K562 (cell line): ENCODE data around the gene TUBB4B. TPM values are rescaled to one million over a fixed set of nuclear protein-coding genes. Genes with fewer than 3 reads are reported as not detected.
A peak's percentile ranks its signal among the peaks of the same experiment; 100 is the strongest.

ENCODE experiments used
- ATAC-seq: fragments of 200-7000 bp; cut with Tn5 transposase; 3 replicates; pipeline ENCODE4 v1.9.1; 2020; ENCODE audit warnings: moderate library complexity
- BruUV-seq: library from RNA; stranded (reverse); fragments of 400-500 nt; replicated peaks from 2 replicates; lab custom pipeline; 2021; lab: Mats Ljungman, UMichigan
- CTCF ChIA-PET: fragments of 300-600 bp; formaldehyde crosslinking; extraction: SDS; loops from one replicate; lab custom pipeline; 2021; ENCODE audit warnings: low intra/inter-chr PET ratio; lab: Yijun Ruan, JAX
- POLR2A ChIA-PET: fragments of 300-600, 350-650 bp; sonication (Branson Sonifier 250); formaldehyde crosslinking; extraction: SDS; loops from one replicate; lab custom pipeline; 2021; ENCODE audit warnings: antibody characterized with exemption, inconsistent platforms; lab: Yijun Ruan, JAX
- DNase-seq, 4 experiments: peaks; one replicate each; pipeline versions ENCODE4 v3.0.0 to v3.0.0-alpha.2; 2011 to 2018; ENCODE audit warnings: low spot score in 3 of 4, mixed read lengths in 3 of 4; ENCODE audit errors: extremely low read depth in 1 of 4
- FAIRE-seq: peaks from 2 replicates; lab custom pipeline; 2011; peaks lifted over from hg19 to GRCh38; lab: Jason Lieb, UNC
- H2AFZ ChIP-seq: 2 replicates; pipeline ENCODE4 v1.6.0; 2011; ENCODE audit warnings: low read depth, low read length, control low read depth, inconsistent platforms
- H3K27ac ChIP-seq: fragments of 200-600 bp; 3 replicates; pipeline ENCODE4 v1.8.0; 2011; ENCODE audit warnings: low read depth, mild to moderate bottlenecking, control low read depth, inconsistent platforms, low read length, moderate library complexity, mixed read lengths; ENCODE audit errors: extremely low read depth
- H3K27me3 ChIP-seq, 2 experiments: fragments of 300-600 bp in 1 of 2; 2 replicates in 1 of 2; 3 replicates in 1 of 2; pipeline versions ENCODE4 v1.6.0 to v1.8.0; 2011; ENCODE audit warnings: inconsistent platforms in 2 of 2, low read length in 2 of 2, mild to moderate bottlenecking in 1 of 2, mixed read lengths in 1 of 2, moderate library complexity in 1 of 2; ENCODE audit not compliant: control insufficient read depth in 2 of 2, insufficient read depth in 2 of 2
- H3K36me3 ChIP-seq: fragments of 300-600 bp; 3 replicates; pipeline ENCODE4 v1.8.0; 2011; ENCODE audit warnings: mild to moderate bottlenecking, low read length, inconsistent platforms; ENCODE audit not compliant: control insufficient read depth, insufficient read depth
- H3K4me1 ChIP-seq, 2 experiments: fragments of 200-600 bp in 1 of 2; replicated peaks in 1 of 2; 2 replicates in 1 of 2; 3 replicates in 1 of 2; pipeline versions ENCODE4 v1.5.1 to v1.8.0; 2011; ENCODE audit warnings: inconsistent platforms in 2 of 2, low read length in 2 of 2, mild to moderate bottlenecking in 1 of 2, mixed read lengths in 1 of 2, moderate library complexity in 1 of 2; ENCODE audit not compliant: control insufficient read depth in 2 of 2, insufficient read depth in 2 of 2
- H3K4me2 ChIP-seq: 2 replicates; pipeline ENCODE4 v1.6.1; 2011; ENCODE audit warnings: low read length, control low read depth, inconsistent platforms, mixed read lengths; ENCODE audit not compliant: insufficient read depth
- H3K4me3 ChIP-seq: fragments of 200-600 bp; sonication (generic), shearing (Covaris generic); 2 replicates; pipeline ENCODE4 v1.5.1; 2016; ENCODE audit warnings: control low read depth, inconsistent platforms
- H3K79me2 ChIP-seq: fragments of 200-600 bp; 3 replicates; pipeline ENCODE4 v1.8.0; 2011; ENCODE audit warnings: low read length, inconsistent platforms; ENCODE audit not compliant: control insufficient read depth, insufficient read depth
- H3K9ac ChIP-seq, 2 experiments: 2 replicates each; pipeline versions ENCODE4 v1.6.0 to v1.6.1; 2011; ENCODE audit warnings: low read depth in 2 of 2, low read length in 2 of 2, control low read depth in 1 of 2, inconsistent platforms in 1 of 2, mild to moderate bottlenecking in 1 of 2, mixed read lengths in 1 of 2; ENCODE audit not compliant: insufficient read depth in 1 of 2
- H3K9me1 ChIP-seq: one replicate; pipeline ENCODE4 v1.6.0; 2011; ENCODE audit warnings: inconsistent platforms, mild to moderate bottlenecking, low read length, moderate library complexity; ENCODE audit not compliant: control insufficient read depth, insufficient read depth
- H3K9me3 ChIP-seq: replicated peaks from 2 replicates; pipeline ENCODE4 v1.5.1; 2011; ENCODE audit warnings: low read depth, low read length, inconsistent platforms; ENCODE audit not compliant: control insufficient read depth, insufficient read depth
- H4K20me1 ChIP-seq: replicated peaks from 2 replicates; pipeline ENCODE4 v1.6.1; 2011; ENCODE audit warnings: low read length, inconsistent platforms, mixed read lengths; ENCODE audit not compliant: control insufficient read depth, insufficient read depth
- ASH1L ChIP-seq: fragments of 450-650 bp; IDR thresholded peaks from 2 replicates; pipeline ENCODE4 v1.6.1; 2018; ENCODE audit warnings: borderline replicate concordance, mild to moderate bottlenecking, low read depth; ENCODE audit not compliant: partially characterized antibody
- C11orf30 ChIP-seq: fragments of 450-650 bp; IDR thresholded peaks from 2 replicates; pipeline ENCODE4 v1.6.1; 2016; ENCODE audit warnings: low read depth, mild to moderate bottlenecking
- PHB ChIP-seq: fragments of 250-450 bp; sonication (Bioruptor Pico); IDR thresholded peaks from 2 replicates; pipeline ENCODE4 v1.5.0; 2021
- POLR2G ChIP-seq: fragments of 200-400 bp; formaldehyde crosslinking; IDR thresholded peaks from 2 replicates; pipeline ENCODE4 v1.6.1; 2017; ENCODE audit warnings: low read depth, mild to moderate bottlenecking, antibody characterized with exemption, low read length, moderate library complexity
- ZBTB1 ChIP-seq: sonication (generic); formaldehyde crosslinking; IDR thresholded peaks from 2 replicates; pipeline ENCODE4 v1.8.1; 2023; ENCODE audit warnings: missing genetic modification reagents, low read depth, mild to moderate bottlenecking, borderline replicate concordance
- ZNF316 ChIP-seq: fragments of 450-650 bp; IDR thresholded peaks from 2 replicates; pipeline ENCODE4 v1.6.1; 2016
- ZNF668 ChIP-seq: fragments of 250-450 bp; sonication (Bioruptor Pico); IDR thresholded peaks from 2 replicates; pipeline ENCODE4 v1.8.0; 2022; ENCODE audit warnings: mild to moderate bottlenecking, inconsistent platforms
- ZNF785 ChIP-seq: fragments of 250-450 bp; sonication (Bioruptor Pico); IDR thresholded peaks from 2 replicates; pipeline ENCODE4 v1.4.0; 2020; ENCODE audit warnings: mild to moderate bottlenecking
- WGBS: fragments of 100-300 bp; shearing (Covaris generic); methylation state at CpG from one replicate; pipeline ENCODE4 v1.1.6; 2016; ENCODE audit warnings: low coverage, mixed read lengths; ENCODE audit not compliant: insufficient coverage; ENCODE audit errors: missing lambda C conversion rate; 5-methylcytosine and 5-hydroxymethylcytosine counted together
- in situ Hi-C: fragments of 300-500 bp; cut with MboI; formaldehyde crosslinking; loops from 4 replicates; pipeline ENCODE4 v1.15.0; 2018; ENCODE audit warnings: inconsistent platforms, mixed read lengths
- intact Hi-C: fragments of 100-400 bp; cut with micrococcal nuclease; formaldehyde crosslinking; loops from 2 replicates; pipeline ENCODE4 v1.14.2; 2022
- polyA plus RNA-seq, 8 experiments: library from polyadenylated mRNA; depleted of rRNA in 4 of 8; stranded (reverse) in 5 of 8; unstranded in 3 of 8; fragments of >200 nt; fragmentation: Nextera tagmentation in 2 of 8; fragmentation: Illumina TruSeq in 1 of 8; extraction: Ambion mirVana in 2 of 8; extraction: Trizol in 1 of 8; gene quantifications; 2 replicates each; pipeline versions ENCODE4 v1.2.1 to v1.2.3, GENCODE V29; 2011 to 2014; ENCODE audit warnings: inconsistent platforms in 1 of 8, missing spikeins in 1 of 8
- total RNA-seq, 7 experiments: library from RNA; depleted of rRNA in 6 of 7; stranded (reverse); fragments of >200 nt in 6 of 7; fragmentation: Illumina TruSeq in 2 of 7; extraction: Trizol in 2 of 7; gene quantifications; 2 replicates each; pipeline versions ENCODE4 v1.2.1 to v1.2.3, GENCODE V29; 2011 to 2021; ENCODE audit warnings: low replicate concordance in 1 of 7
- TF ChIP-seq, protein P1 (sequence below): sonication (generic); formaldehyde crosslinking; IDR thresholded peaks from 2 replicates; pipeline ENCODE4 v1.8.1; 2023; ENCODE audit warnings: mild to moderate bottlenecking, missing genetic modification reagents
- TF ChIP-seq, protein P2 (sequence below): IDR thresholded peaks from 2 replicates; pipeline ENCODE4 v1.6.1; 2014; ENCODE audit warnings: antibody characterized with exemption
- TF ChIP-seq, protein P3 (sequence below): fragments of 450-650 bp; IDR thresholded peaks from 2 replicates; pipeline ENCODE4 v1.6.1; 2016
- TF ChIP-seq, protein P4 (sequence below): fragments of 250-450 bp; sonication (Bioruptor Pico); IDR thresholded peaks from 2 replicates; pipeline ENCODE4 v1.5.0; 2021; ENCODE audit warnings: mild to moderate bottlenecking, moderate library complexity

The TUBB4B gene
- total and polyA plus RNA-seq, 9 of the 15 experiments (the other 6 are each of a cell fraction or from before 2014, with no cell fraction given): 24.1 to 443 (median 268) TPM

DNA sequence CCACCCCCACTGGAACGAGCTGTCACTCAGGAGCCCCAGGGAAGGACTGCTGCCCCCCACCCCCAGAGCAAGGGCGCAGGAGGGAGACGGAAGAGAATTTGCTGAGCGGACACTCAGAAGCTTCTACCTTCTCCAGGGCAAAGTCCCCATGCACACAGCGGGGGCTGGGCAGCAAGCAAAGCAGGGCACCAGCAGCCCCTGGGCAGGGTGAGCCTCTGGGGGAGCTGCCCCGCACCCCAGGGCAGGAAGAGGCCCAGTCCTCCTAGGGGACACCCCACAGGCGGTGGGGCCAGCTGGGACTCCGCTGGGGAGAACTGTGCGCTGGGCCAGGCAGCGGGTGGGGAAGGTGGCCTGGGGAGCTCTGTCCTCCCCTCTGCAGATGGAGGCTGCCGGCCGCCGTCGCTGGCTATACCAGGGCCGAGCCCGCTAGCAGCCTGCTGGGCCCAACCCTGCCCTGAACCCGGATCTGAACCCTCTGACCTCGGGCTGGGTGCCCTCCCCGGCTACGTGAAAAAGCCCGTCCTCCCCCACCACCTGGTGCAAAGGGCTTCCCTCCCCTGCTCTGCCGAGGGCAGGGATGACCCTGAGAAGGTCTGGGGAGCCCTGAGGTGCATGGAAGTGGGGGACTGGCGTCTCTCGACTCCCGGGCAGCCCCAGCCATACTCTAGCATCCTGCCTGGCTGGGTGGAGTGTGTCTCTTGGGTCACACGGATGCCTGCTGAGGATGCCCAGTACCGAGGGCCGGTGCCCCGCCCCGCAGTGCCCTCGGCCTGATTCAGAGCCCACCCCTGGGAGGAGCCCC, 11.0 kb upstream of the TUBB4B start:
- ChIA-PET CTCF (interaction anchor here (0.5 to 0.7 kb wide), 2 partner anchors 20 to 41 kb away, joined by 3 read pairs; partner anchors contain the start of gene SSNA1), POLR2A (interaction anchor here (0.6 to 1.6 kb wide), 4 partner anchors 11 to 41 kb away, joined by 3 to 9 read pairs (median 3); partner anchors contain the start of gene TUBB4B)
- no peaks in the 10 kb centered on the region for H3K9me3 ChIP-seq
- no peak for DNase-seq
- ATAC-seq: no peak
- H3K27ac ChIP-seq: no peak overlapping the region
- FAIRE-seq: no peak
- WGBS: 64% methylated on average over 27 of the region's 31 CpGs
- H3K36me3 ChIP-seq: no peaks in the 10 kb centered on the region
- H3K9ac ChIP-seq: peak overlapping the region in 1 of 2 experiments; percentile 20; a peak in 1 of 4 replicates
- peaks cover 13 to 100% of the 10 kb centered on the region in 2 experiments for H3K4me1 ChIP-seq
- H3K9me1 ChIP-seq: no peaks in the 10 kb centered on the region
- H3K27me3 ChIP-seq: no peaks in the 10 kb centered on the region
- H3K4me2 ChIP-seq: no peak overlapping the region
- intact Hi-C loops: no loop called here
- no peaks in the 10 kb centered on the region for H3K79me2 ChIP-seq
- in situ Hi-C loops: loop anchor here (5.0 to 25.0 kb wide), 3 partner anchors 43 to 443 kb away; partner anchors contain the start of genes ANAPC2, CCDC183, SSNA1 and TMEM141
- no peak overlapping the region for H3K4me3 ChIP-seq
- no TSS peak for BruUV-seq
- H4K20me1 ChIP-seq: no peaks in the 10 kb centered on the region
- H2AFZ ChIP-seq: no peak overlapping the region
- no peak for TF ChIP-seq ZBTB1
- TF ChIP-seq, protein P1, sequence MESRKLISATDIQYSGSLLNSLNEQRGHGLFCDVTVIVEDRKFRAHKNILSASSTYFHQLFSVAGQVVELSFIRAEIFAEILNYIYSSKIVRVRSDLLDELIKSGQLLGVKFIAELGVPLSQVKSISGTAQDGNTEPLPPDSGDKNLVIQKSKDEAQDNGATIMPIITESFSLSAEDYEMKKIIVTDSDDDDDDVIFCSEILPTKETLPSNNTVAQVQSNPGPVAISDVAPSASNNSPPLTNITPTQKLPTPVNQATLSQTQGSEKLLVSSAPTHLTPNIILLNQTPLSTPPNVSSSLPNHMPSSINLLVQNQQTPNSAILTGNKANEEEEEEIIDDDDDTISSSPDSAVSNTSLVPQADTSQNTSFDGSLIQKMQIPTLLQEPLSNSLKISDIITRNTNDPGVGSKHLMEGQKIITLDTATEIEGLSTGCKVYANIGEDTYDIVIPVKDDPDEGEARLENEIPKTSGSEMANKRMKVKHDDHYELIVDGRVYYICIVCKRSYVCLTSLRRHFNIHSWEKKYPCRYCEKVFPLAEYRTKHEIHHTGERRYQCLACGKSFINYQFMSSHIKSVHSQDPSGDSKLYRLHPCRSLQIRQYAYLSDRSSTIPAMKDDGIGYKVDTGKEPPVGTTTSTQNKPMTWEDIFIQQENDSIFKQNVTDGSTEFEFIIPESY (CRISPR knock-in tag): peak; percentile 89
- no peak for TF ChIP-seq ZNF668
- peak; percentile 47; the same call in 1 of the 2 replicates for TF ChIP-seq POLR2G
- TF ChIP-seq PHB: no peak
- TF ChIP-seq, protein P2, sequence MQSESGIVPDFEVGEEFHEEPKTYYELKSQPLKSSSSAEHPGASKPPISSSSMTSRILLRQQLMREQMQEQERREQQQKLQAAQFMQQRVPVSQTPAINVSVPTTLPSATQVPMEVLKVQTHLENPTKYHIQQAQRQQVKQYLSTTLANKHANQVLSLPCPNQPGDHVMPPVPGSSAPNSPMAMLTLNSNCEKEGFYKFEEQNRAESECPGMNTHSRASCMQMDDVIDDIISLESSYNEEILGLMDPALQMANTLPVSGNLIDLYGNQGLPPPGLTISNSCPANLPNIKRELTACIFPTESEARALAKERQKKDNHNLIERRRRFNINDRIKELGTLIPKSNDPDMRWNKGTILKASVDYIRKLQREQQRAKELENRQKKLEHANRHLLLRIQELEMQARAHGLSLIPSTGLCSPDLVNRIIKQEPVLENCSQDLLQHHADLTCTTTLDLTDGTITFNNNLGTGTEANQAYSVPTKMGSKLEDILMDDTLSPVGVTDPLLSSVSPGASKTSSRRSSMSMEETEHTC: no peak
- TF ChIP-seq C11orf30: peak; percentile 53
- TF ChIP-seq ZNF785: no peak
- TF ChIP-seq, protein P3, sequence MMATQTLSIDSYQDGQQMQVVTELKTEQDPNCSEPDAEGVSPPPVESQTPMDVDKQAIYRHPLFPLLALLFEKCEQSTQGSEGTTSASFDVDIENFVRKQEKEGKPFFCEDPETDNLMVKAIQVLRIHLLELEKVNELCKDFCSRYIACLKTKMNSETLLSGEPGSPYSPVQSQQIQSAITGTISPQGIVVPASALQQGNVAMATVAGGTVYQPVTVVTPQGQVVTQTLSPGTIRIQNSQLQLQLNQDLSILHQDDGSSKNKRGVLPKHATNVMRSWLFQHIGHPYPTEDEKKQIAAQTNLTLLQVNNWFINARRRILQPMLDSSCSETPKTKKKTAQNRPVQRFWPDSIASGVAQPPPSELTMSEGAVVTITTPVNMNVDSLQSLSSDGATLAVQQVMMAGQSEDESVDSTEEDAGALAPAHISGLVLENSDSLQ: peak; percentile 10; the same call in 1 of the 2 replicates
- no peak for TF ChIP-seq ASH1L
- TF ChIP-seq ZNF316: peak; percentile 53; the same call in 1 of the 2 replicates
- TF ChIP-seq, protein P4, sequence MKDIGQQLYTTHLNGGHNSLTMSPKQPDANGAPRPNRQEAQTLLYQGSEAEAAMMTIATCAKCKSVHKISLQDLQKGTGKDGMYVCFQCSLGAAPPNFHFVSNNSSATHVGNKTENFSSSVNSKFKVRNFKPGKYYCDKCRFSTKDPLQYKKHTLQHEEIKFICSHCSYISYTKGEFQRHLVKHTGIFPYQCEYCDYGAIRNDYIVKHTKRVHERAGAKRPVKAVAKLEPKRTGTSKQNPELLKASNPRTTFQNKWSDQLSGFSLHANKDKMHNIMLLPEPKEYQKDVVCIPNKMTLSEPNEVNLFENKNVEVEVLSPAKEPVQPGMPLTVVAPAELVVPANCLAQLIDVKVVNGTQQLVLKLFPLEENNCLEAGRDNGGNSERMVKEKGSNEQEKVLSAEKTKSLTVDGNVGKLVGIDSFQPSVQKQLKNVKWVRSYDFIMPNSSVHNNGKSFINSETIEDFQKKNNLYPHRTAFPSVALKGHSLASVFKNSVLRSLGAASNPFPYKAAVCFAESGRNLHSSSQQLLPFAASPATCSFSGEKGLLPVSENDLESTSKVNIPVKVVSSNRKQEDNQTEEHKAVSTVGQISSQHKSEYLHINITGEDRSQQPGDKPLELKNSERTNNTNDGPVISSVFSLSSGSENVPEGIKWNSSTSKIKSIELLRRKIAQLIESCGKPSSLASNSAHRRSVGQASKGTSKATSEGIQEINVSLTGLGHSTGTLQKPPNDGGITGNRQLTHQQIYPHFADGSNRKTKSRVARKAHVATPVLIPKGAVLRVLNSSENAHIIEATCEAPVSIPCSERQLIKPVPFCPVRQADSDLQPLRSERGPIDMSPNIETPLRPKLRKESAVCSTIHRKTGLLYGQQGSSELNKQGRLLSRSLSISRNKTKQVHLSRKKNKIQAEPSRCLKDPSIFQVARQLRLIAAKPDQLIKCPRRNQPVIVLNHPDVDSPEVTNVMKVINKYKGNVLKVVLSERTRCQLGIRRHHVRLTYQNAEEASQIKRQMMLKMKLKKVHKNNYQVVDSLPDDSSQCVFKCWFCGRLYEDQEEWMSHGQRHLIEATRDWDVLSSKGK: no peak
